ENCODE data around the gene STIMATE. TPM values are rescaled to one million over a fixed set of nuclear protein-coding genes. Genes with fewer than 3 reads are reported as not detected.

The STIMATE gene
- total and polyA plus RNA-seq, 4 donors = 14.0 to 24.4 (median 20.9) TPM

- 69% methylated on average over 14 of the region's 14 CpGs for WGBS
Observed at GRCh38 chr3:52798978-52799476, 98.3 kb downstream of the STIMATE start.

More at GRCh38 chr3:52798978-52799476, 98.3 kb downstream of the STIMATE start:
- Histone ChIP-seq H3K9ac (ENCODE audit: low read depth in 1 of 2, low read length in 2 of 2) (no peak overlapping the region), H3K27ac (ENCODE audit: low read depth in 1 of 2, low read length in 2 of 2) (peak overlapping the region in 1 of 2 donors; percentile 29), H3K4me3 (ENCODE audit: low read depth in 1 of 3, low read length in 3 of 3) (no peak overlapping the region), H3K4me1 (ENCODE audit: control insufficient read depth in 4 of 4, insufficient read depth in 4 of 4, low read length in 3 of 4) (peaks cover 21 to 53% (median 44%) of the 10 kb centered on the region in 4 donors), H3K36me3 (ENCODE audit: control insufficient read depth in 4 of 4, insufficient read depth in 3 of 4, low read depth in 1 of 4, low read length in 3 of 4) (peaks cover 20 to 68% (median 57%) of the 10 kb centered on the region in 4 donors), H3K27me3 (ENCODE audit: control insufficient read depth in 4 of 4, insufficient read depth in 4 of 4, low read length in 3 of 4) (no peaks in the 10 kb centered on the region), H3K9me3 (ENCODE audit: control insufficient read depth in 4 of 4, low read length in 3 of 4) (no peaks in the 10 kb centered on the region)
- no peak for DNase-seq (ENCODE audit: low spot score)
- TF ChIP-seq RAD21 (IDR thresholded peaks at IDR 0.05) (peak; percentile 51 to 73), RXRA (IDR thresholded peaks at IDR 0.05) (no peak), GABPA (IDR thresholded peaks at IDR 0.05 in 1 of 2, conservative IDR thresholded peaks at IDR 0.05 in 1 of 2) (no peak), EGR1 (IDR thresholded peaks at IDR 0.05; ENCODE audit: low read depth in 2 of 2) (no peak), FOXA1 (IDR thresholded peaks at IDR 0.05) (no peak), SP1 (IDR thresholded peaks at IDR 0.05) (no peak), NR2F2 (IDR thresholded peaks at IDR 0.05) (no peak), JUND (IDR thresholded peaks at IDR 0.05) (no peak), FOXA2 (IDR thresholded peaks at IDR 0.05) (no peak), HNF4A (conservative IDR thresholded peaks at IDR 0.05) (no peak), HNF4G (IDR thresholded peaks at IDR 0.05) (no peak), ATF3 (IDR thresholded peaks at IDR 0.05) (no peak)
- TF ChIP-seq, protein P1, sequence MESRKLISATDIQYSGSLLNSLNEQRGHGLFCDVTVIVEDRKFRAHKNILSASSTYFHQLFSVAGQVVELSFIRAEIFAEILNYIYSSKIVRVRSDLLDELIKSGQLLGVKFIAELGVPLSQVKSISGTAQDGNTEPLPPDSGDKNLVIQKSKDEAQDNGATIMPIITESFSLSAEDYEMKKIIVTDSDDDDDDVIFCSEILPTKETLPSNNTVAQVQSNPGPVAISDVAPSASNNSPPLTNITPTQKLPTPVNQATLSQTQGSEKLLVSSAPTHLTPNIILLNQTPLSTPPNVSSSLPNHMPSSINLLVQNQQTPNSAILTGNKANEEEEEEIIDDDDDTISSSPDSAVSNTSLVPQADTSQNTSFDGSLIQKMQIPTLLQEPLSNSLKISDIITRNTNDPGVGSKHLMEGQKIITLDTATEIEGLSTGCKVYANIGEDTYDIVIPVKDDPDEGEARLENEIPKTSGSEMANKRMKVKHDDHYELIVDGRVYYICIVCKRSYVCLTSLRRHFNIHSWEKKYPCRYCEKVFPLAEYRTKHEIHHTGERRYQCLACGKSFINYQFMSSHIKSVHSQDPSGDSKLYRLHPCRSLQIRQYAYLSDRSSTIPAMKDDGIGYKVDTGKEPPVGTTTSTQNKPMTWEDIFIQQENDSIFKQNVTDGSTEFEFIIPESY (IDR thresholded peaks at IDR 0.05) = no peak
- TF ChIP-seq, protein P2, sequence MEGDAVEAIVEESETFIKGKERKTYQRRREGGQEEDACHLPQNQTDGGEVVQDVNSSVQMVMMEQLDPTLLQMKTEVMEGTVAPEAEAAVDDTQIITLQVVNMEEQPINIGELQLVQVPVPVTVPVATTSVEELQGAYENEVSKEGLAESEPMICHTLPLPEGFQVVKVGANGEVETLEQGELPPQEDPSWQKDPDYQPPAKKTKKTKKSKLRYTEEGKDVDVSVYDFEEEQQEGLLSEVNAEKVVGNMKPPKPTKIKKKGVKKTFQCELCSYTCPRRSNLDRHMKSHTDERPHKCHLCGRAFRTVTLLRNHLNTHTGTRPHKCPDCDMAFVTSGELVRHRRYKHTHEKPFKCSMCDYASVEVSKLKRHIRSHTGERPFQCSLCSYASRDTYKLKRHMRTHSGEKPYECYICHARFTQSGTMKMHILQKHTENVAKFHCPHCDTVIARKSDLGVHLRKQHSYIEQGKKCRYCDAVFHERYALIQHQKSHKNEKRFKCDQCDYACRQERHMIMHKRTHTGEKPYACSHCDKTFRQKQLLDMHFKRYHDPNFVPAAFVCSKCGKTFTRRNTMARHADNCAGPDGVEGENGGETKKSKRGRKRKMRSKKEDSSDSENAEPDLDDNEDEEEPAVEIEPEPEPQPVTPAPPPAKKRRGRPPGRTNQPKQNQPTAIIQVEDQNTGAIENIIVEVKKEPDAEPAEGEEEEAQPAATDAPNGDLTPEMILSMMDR (IDR thresholded peaks at IDR 0.05; ENCODE audit: low read depth, low read length, missing input control) = peak; percentile 41
- TF ChIP-seq, protein P3, sequence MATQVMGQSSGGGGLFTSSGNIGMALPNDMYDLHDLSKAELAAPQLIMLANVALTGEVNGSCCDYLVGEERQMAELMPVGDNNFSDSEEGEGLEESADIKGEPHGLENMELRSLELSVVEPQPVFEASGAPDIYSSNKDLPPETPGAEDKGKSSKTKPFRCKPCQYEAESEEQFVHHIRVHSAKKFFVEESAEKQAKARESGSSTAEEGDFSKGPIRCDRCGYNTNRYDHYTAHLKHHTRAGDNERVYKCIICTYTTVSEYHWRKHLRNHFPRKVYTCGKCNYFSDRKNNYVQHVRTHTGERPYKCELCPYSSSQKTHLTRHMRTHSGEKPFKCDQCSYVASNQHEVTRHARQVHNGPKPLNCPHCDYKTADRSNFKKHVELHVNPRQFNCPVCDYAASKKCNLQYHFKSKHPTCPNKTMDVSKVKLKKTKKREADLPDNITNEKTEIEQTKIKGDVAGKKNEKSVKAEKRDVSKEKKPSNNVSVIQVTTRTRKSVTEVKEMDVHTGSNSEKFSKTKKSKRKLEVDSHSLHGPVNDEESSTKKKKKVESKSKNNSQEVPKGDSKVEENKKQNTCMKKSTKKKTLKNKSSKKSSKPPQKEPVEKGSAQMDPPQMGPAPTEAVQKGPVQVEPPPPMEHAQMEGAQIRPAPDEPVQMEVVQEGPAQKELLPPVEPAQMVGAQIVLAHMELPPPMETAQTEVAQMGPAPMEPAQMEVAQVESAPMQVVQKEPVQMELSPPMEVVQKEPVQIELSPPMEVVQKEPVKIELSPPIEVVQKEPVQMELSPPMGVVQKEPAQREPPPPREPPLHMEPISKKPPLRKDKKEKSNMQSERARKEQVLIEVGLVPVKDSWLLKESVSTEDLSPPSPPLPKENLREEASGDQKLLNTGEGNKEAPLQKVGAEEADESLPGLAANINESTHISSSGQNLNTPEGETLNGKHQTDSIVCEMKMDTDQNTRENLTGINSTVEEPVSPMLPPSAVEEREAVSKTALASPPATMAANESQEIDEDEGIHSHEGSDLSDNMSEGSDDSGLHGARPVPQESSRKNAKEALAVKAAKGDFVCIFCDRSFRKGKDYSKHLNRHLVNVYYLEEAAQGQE (IDR thresholded peaks at IDR 0.05) = no peak
